Embryonic facial prominence (tissue), 1 donor: ENCODE results near the gene PRR7.
"Not testable (repeated sequence)": the region's sequence is repeated elsewhere in the genome, so short reads cannot be mapped to it uniquely, and the experiment has no call there.

Experiments
- DNase-seq: peaks from one replicate; pipeline ENCODE4 v3.0.0-alpha.2; 2016; ENCODE audit errors: extremely low spot score

PRR7 gene

GRCh38 chr5:177446200-177447065 is at the start of gene PRR7:
PRR7 (plus strand) TSS chr5:177446814; CDS start chr5:177455068, 8,254 bp downstream.
- DNase-seq: no peak

- DNase-seq: no peak
These were observed 48.7 kb upstream of the PRR7 start for GRCh38 chr5:177397875-177398390.

- peak; percentile 51 for DNase-seq
These were observed 46.4 kb upstream of the PRR7 start, which contains the start of gene PFN3 for GRCh38 chr5:177399997-177400868. PFN3 (minus strand) TSS chr5:177400661; CDS start chr5:177400576, 85 bp downstream.

- DNase-seq: no peak
These were observed 44.2 kb upstream of the PRR7 start for GRCh38 chr5:177402271-177403043.

- DNase-seq: no peak
These were observed 43.4 kb upstream of the PRR7 start for GRCh38 chr5:177403102-177403791.

- peak; percentile 25 for DNase-seq
These were observed 42.6 kb upstream of the PRR7 start for GRCh38 chr5:177403792-177404640.

- no peak for DNase-seq
These were observed 41.9 kb upstream of the PRR7 start for GRCh38 chr5:177404641-177405179.

GRCh38 chr5:177405312-177405711 is 41.3 kb upstream of the PRR7 start:
- DNase-seq: no peak

GRCh38 chr5:177405805-177406204 is 40.8 kb upstream of the PRR7 start:
- no peak for DNase-seq

GRCh38 chr5:177409043-177409801 is 37.4 kb upstream of the PRR7 start, which contains the start of gene F12:
F12 (minus strand) TSS chr5:177409564; CDS start chr5:177409527, 37 bp downstream.
- no peak for DNase-seq

- no peak for DNase-seq
These were observed 36.0 kb upstream of the PRR7 start for GRCh38 chr5:177410575-177410974.

GRCh38 chr5:177412603-177413233 is 33.9 kb upstream of the PRR7 start:
- no peak for DNase-seq

GRCh38 chr5:177414481-177414880 is 32.1 kb upstream of the PRR7 start:
- no peak for DNase-seq

- not testable (repeated sequence) for DNase-seq
These were observed 29.5 kb upstream of the PRR7 start for GRCh38 chr5:177417081-177417480.

- DNase-seq: no peak
These were observed 27.6 kb upstream of the PRR7 start for GRCh38 chr5:177419046-177419445.

- not testable (repeated sequence) for DNase-seq
These were observed 26.1 kb upstream of the PRR7 start for GRCh38 chr5:177420472-177420871.

- no peak for DNase-seq
These were observed 25.4 kb upstream of the PRR7 start for GRCh38 chr5:177421062-177421798.

GRCh38 chr5:177423671-177424070 is 22.9 kb upstream of the PRR7 start:
- no peak for DNase-seq
